ENCODE results near the gene LPP. TPM values are rescaled to one million over a fixed set of nuclear protein-coding genes. Genes with fewer than 3 reads are reported as not detected.

Gene LPP
- total and polyA plus RNA-seq, 2 of the 13 experiments (the other 11 are each of a cell fraction or from before 2014, with no cell fraction given): 19.2 to 29.9 TPM

DNA sequence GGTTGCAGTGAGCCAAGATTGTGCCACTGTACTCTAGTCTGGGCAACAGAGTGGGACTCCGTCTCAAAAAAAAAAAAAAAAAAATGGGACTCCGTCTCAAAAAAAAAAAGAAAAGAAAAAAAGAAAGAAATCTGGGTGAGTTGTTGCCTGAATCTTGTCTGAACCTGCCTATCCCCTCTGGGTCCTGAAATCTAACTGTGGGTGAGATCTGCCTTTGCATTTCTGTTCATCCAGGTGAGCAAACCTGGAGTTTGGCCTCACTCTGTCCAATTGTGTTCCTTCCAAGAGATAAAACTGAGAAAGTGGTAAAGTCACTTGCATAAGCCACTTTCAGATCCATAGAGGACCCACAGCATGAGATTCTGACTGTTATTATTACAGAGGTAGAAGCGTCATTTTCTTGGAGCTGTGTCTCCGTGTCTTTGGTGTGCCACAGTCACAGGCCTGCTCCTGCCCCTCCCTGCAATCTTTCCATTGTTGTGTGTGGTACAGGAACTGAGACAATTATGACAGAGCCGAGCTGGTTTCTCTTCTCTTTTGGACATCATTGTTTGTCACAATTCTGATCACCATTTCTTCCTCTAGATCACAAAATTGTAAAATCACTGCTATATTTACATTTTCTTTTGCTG is 235.9 kb downstream of the LPP start:
- no TSS peak for BruUV-seq (replicated peaks)
- no peak overlapping the region for H3K4me3 ChIP-seq (replicated peaks in 1 of 3; ENCODE audit: insufficient read depth in 1 of 3, low read depth in 2 of 3, low read length in 3 of 3)
- TF ChIP-seq, protein P1, sequence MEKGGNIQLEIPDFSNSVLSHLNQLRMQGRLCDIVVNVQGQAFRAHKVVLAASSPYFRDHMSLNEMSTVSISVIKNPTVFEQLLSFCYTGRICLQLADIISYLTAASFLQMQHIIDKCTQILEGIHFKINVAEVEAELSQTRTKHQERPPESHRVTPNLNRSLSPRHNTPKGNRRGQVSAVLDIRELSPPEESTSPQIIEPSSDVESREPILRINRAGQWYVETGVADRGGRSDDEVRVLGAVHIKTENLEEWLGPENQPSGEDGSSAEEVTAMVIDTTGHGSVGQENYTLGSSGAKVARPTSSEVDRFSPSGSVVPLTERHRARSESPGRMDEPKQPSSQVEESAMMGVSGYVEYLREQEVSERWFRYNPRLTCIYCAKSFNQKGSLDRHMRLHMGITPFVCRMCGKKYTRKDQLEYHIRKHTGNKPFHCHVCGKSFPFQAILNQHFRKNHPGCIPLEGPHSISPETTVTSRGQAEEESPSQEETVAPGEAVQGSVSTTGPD (CRISPR knock-in tag; IDR thresholded peaks at IDR 0.05): no peak
- TF ChIP-seq ZNF251 (CRISPR knock-in tag; IDR thresholded peaks at IDR 0.05) (no peak), CEBPG (CRISPR knock-in tag; IDR thresholded peaks at IDR 0.05) (no peak), BORCS8-MEF2B (CRISPR knock-in tag; IDR thresholded peaks at IDR 0.05) (no peak), SALL1 (CRISPR knock-in tag; IDR thresholded peaks at IDR 0.05) (no peak), MAZ (IDR thresholded peaks at IDR 0.05; ENCODE audit: borderline replicate concordance, low read depth, low read length) (no peak), MAZ (CRISPR knock-in tag; IDR thresholded peaks at IDR 0.05; ENCODE audit: low read depth) (no peak), PHB2 (IDR thresholded peaks at IDR 0.05; ENCODE audit: partially characterized antibody) (no peak), HNRNPH1 (optimal IDR thresholded peaks at IDR 0.05; ENCODE audit: low read depth, low read length) (no peak)
- in situ Hi-C loops (cut with HindIII; ENCODE audit: extremely low pct_ligation_motif_present, low pct_unique_long_range_greater_than_20kb): no loop called here
- H3K27ac ChIP-seq (ENCODE audit: extremely low read length, insufficient read depth, low read length): no peak overlapping the region
- no peak for ATAC-seq
- H3K9ac ChIP-seq (ENCODE audit: insufficient read depth, low read depth, low read length): no peak overlapping the region
- peaks cover 9% of the 10 kb centered on the region for H3K79me2 ChIP-seq (ENCODE audit: insufficient read depth, low read length)
- no peaks in the 10 kb centered on the region for H3K9me3 ChIP-seq (ENCODE audit: low read length)
- no peak overlapping the region for H3K4me2 ChIP-seq (ENCODE audit: low read depth, low read length)
- FAIRE-seq: no peak
- H3K4me1 ChIP-seq (ENCODE audit: insufficient read depth, low read length): peaks cover 47% of the 10 kb centered on the region
- ChIA-PET POLR2A (no interaction called here), CTCF (ENCODE audit: low intra/inter-chr PET ratio, low total read pairs) (no interaction called here)
- H3K27me3 ChIP-seq (ENCODE audit: control insufficient read depth in 1 of 2, insufficient read depth in 2 of 2, low read length in 2 of 2): no peaks in the 10 kb centered on the region
- no peaks in the 10 kb centered on the region for H3K36me3 ChIP-seq (replicated peaks in 1 of 2; ENCODE audit: control insufficient read depth in 1 of 2, insufficient read depth in 2 of 2, low read length in 2 of 2)
- no peaks in the 10 kb centered on the region for H4K20me1 ChIP-seq (ENCODE audit: insufficient read depth, low read length)
- intact Hi-C loops (cut with micrococcal nuclease; ENCODE audit: unreplicated experiment): no loop called here
- H2AFZ ChIP-seq (ENCODE audit: low read length): no peak overlapping the region
- DNase-seq (ENCODE audit: low spot score): no peak
- 95% methylated on average over 5 of the region's 5 CpGs for WGBS (ENCODE audit: low lambda C conversion rate)
